SK-N-SH (cell line): Measurements from ENCODE around the gene TYSND1.

Source experiments
- CHD2 ChIP-seq: fragments of 150-350 bp; IDR thresholded peaks from 2 replicates; pipeline ENCODE4 v1.6.1; 2018; ENCODE audit warnings: low read length; ENCODE audit not compliant: partially characterized antibody
- CTCF ChIP-seq: fragments of 200-600 bp; sonication (generic); IDR thresholded peaks from 2 replicates; pipeline ENCODE4 v1.6.1; 2017; ENCODE audit warnings: antibody characterized with exemption, mild to moderate bottlenecking, moderate library complexity
- EP300 ChIP-seq, 2 experiments: IDR thresholded peaks; 2 replicates each; pipeline versions ENCODE4 v1.4.0 to v1.6.1; 2012; ENCODE audit warnings: borderline replicate concordance in 1 of 2, low read depth in 1 of 2, low read length in 1 of 2
- GABPA ChIP-seq: IDR thresholded peaks from 2 replicates; pipeline ENCODE4 v1.4.0; 2012; ENCODE audit warnings: low read depth, mild to moderate bottlenecking
- MXI1 ChIP-seq: IDR thresholded peaks from 2 replicates; pipeline ENCODE4 v1.6.1; 2012; ENCODE audit warnings: mild to moderate bottlenecking, low read depth, low read length, improper control_type of control experiment
- NFIC ChIP-seq: IDR thresholded peaks from 2 replicates; pipeline ENCODE4 v1.4.0; 2012; ENCODE audit warnings: borderline replicate concordance
- NRF1 ChIP-seq: IDR thresholded peaks from 2 replicates; pipeline ENCODE4 v1.6.1; 2012; ENCODE audit warnings: low read depth, mild to moderate bottlenecking, low read length
- RAD21 ChIP-seq: IDR thresholded peaks from 2 replicates; pipeline ENCODE4 v1.6.1; 2012; ENCODE audit warnings: mild to moderate bottlenecking, low read length
- REST ChIP-seq: IDR thresholded peaks from 2 replicates; pipeline ENCODE4 v1.6.1; 2012; ENCODE audit warnings: mild to moderate bottlenecking, low read depth, low read length, moderate library complexity
- TEAD4 ChIP-seq: IDR thresholded peaks from 2 replicates; pipeline ENCODE4 v1.4.0; 2012; ENCODE audit warnings: mild to moderate bottlenecking, borderline replicate concordance; ENCODE audit not compliant: insufficient read depth
- USF1 ChIP-seq: IDR thresholded peaks from 2 replicates; pipeline ENCODE4 v1.4.0; 2012; ENCODE audit warnings: low read depth, borderline replicate concordance

GRCh38 chr10:70125918-70126552 is 20.5 kb downstream of the TYSND1 start:
- TF ChIP-seq NFIC, result no peak
- no peak for TF ChIP-seq CTCF
- TF ChIP-seq USF1, result no peak
- no peak for TF ChIP-seq REST
- TF ChIP-seq EP300 (IDR thresholded peaks at IDR 0.05; ENCODE audit: borderline replicate concordance in 1 of 2, low read depth in 1 of 2, low read length in 1 of 2), result no peak
- TF ChIP-seq TEAD4, result no peak
- no peak for TF ChIP-seq MXI1
- TF ChIP-seq GABPA, result no peak
- no peak for TF ChIP-seq CHD2
- no peak for TF ChIP-seq NRF1
- TF ChIP-seq RAD21, result no peak
